DOHH2 (cell line): ENCODE results near the gene WDFY4.

Experiments used
- H3F3A ChIP-seq: fragments of 200-600 bp; sonication (generic), shearing (Covaris generic); 2 replicates; pipeline ENCODE4 v1.6.0; 2016; ENCODE audit warnings: antibody characterized with exemption, mild to moderate bottlenecking; ENCODE audit not compliant: control insufficient read depth, insufficient read depth
- H3K27ac ChIP-seq: fragments of 200-600 bp; sonication (generic); 2 replicates; pipeline ENCODE4 v1.5.1; 2014; ENCODE audit warnings: low read depth, mild to moderate bottlenecking, low read length, moderate library complexity
- H3K27me3 ChIP-seq: fragments of 200-600 bp; sonication (generic); 2 replicates; pipeline ENCODE4 v1.6.1; 2014; ENCODE audit warnings: mild to moderate bottlenecking, low read length, mixed read lengths; ENCODE audit not compliant: control insufficient read depth
- H3K36me3 ChIP-seq: fragments of 200-600 bp; sonication (generic); 2 replicates; pipeline ENCODE4 v1.6.1; 2014; ENCODE audit warnings: mild to moderate bottlenecking, low read length, moderate library complexity, mixed read lengths; ENCODE audit not compliant: control insufficient read depth
- H3K4me1 ChIP-seq: fragments of 200-600 bp; sonication (generic); 2 replicates; pipeline ENCODE4 v1.6.1; 2014; ENCODE audit warnings: mild to moderate bottlenecking, low read length, mixed read lengths; ENCODE audit not compliant: control insufficient read depth
- H3K4me2 ChIP-seq: fragments of 200-600 bp; sonication (generic); 2 replicates; pipeline ENCODE4 v1.6.0; 2014; ENCODE audit warnings: mild to moderate bottlenecking, low read length, moderate library complexity
- H3K4me3 ChIP-seq: fragments of 200-600 bp; sonication (generic); 2 replicates; pipeline ENCODE4 v1.5.1; 2014; ENCODE audit warnings: mild to moderate bottlenecking, low read length, mixed read lengths
- H3K79me2 ChIP-seq: fragments of 200-600 bp; sonication (generic); 2 replicates; pipeline ENCODE4 v1.6.1; 2014; ENCODE audit warnings: mild to moderate bottlenecking, low read length, mixed read lengths; ENCODE audit not compliant: control insufficient read depth
- H3K9me2 ChIP-seq: fragments of 200-600 bp; sonication (generic); replicated peaks from 2 replicates; pipeline ENCODE4 v1.6.1; 2014; ENCODE audit warnings: mild to moderate bottlenecking, low read length, mixed read lengths; ENCODE audit not compliant: control insufficient read depth
- H3K9me3 ChIP-seq: fragments of 200-600 bp; sonication (generic); 2 replicates; pipeline ENCODE4 v1.6.1; 2014; ENCODE audit warnings: antibody characterized with exemption, low read length, mixed read lengths; ENCODE audit not compliant: control insufficient read depth, insufficient read depth
- H4K20me1 ChIP-seq: fragments of 200-600 bp; sonication (generic); 2 replicates; pipeline ENCODE4 v1.6.0; 2014; ENCODE audit warnings: low read depth, mild to moderate bottlenecking, antibody characterized with exemption, low read length, moderate library complexity; ENCODE audit not compliant: control insufficient read depth, insufficient read depth
- EZH2phosphoT487 ChIP-seq: fragments of 200-600 bp; sonication (generic); IDR thresholded peaks from 2 replicates; pipeline ENCODE4 v1.6.1; 2017; ENCODE audit warnings: borderline replicate concordance, mild to moderate bottlenecking, antibody characterized with exemption, low read length, moderate library complexity, mixed read lengths
- TF ChIP-seq, protein P1 (sequence below): fragments of 200-600 bp; sonication (generic); IDR thresholded peaks from one replicate; pipeline ENCODE4 v1.5.1; 2014; ENCODE audit warnings: antibody characterized with exemption, mild to moderate bottlenecking, low read depth, low read length; ENCODE audit not compliant: poor library complexity, severe bottlenecking

WDFY4 gene

DNA sequence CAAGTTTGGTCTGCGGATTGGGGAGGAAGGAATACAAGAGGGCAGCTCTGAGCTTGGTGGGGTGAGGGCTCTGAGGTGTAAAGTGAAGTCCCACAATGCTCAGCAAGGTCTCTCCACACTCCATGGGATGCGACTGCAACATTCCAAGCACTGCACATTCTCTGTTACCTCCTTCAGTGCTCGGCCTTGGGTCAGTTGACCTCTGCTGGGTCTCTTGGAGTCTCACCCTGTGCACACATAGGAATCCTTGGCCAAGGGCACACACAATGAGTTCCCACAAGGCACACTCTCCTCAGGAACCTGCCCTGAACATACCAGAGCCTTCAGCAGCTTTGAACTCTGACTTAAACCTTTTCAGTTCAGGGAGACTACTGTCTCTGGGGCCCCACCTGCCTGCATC, 2.4 kb upstream of the WDFY4 start:
- peak overlapping the region; percentile 29 for H3K4me3 ChIP-seq
- 0 out of 2 replicates have a peak overlapping the region, but pooled peaks have one; percentile 2 for H3K27ac ChIP-seq

DNA sequence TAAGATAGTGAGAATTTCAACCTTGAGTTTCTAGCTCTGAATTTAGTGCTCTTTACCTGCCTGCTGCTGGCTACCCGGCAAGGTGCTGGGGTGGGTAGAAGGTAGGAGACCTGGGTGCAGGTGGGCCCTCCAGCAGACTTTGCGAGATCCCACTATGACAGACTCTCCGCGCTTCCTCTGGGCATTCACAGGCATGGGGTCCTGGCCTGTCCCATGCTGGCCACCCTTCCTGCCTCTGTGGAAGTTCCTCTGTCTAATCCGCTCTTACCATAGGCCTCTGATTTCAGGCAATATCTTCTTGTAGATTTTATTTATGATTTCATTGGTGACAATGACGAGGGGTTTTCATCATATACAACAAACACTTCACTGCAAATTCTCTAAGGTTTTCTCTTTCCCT, 1.2 kb upstream of the WDFY4 start:
- Histone ChIP-seq H3K4me3 (peak overlapping the region; percentile 83), H3K4me2 (peak overlapping the region; percentile 90), H3K4me1 (peaks cover 79% of the 10 kb centered on the region), H3K36me3 (peaks cover 19% of the 10 kb centered on the region; the same call in 1 of the 2 replicates), H3K27me3 (no peaks in the 10 kb centered on the region), H3K9me3 (no peaks in the 10 kb centered on the region), H4K20me1 (no peaks in the 10 kb centered on the region), H3K27ac (peak overlapping the region; percentile 87), H3K79me2 (peaks cover 37% of the 10 kb centered on the region), H3F3A (peaks cover 19% of the 10 kb centered on the region), H3K9me2 (no peaks in the 10 kb centered on the region)
- TF ChIP-seq, protein P1, sequence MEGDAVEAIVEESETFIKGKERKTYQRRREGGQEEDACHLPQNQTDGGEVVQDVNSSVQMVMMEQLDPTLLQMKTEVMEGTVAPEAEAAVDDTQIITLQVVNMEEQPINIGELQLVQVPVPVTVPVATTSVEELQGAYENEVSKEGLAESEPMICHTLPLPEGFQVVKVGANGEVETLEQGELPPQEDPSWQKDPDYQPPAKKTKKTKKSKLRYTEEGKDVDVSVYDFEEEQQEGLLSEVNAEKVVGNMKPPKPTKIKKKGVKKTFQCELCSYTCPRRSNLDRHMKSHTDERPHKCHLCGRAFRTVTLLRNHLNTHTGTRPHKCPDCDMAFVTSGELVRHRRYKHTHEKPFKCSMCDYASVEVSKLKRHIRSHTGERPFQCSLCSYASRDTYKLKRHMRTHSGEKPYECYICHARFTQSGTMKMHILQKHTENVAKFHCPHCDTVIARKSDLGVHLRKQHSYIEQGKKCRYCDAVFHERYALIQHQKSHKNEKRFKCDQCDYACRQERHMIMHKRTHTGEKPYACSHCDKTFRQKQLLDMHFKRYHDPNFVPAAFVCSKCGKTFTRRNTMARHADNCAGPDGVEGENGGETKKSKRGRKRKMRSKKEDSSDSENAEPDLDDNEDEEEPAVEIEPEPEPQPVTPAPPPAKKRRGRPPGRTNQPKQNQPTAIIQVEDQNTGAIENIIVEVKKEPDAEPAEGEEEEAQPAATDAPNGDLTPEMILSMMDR: no peak
- TF ChIP-seq EZH2phosphoT487: no peak

More for the DNA sequence above, 2.4 kb upstream of the WDFY4 start:
- no peaks in the 10 kb centered on the region for H4K20me1 ChIP-seq
- peaks cover 19% of the 10 kb centered on the region for H3F3A ChIP-seq
- TF ChIP-seq EZH2phosphoT487: no peak
- TF ChIP-seq, protein P1: no peak
- peaks cover 78% of the 10 kb centered on the region for H3K4me1 ChIP-seq
- H3K27me3 ChIP-seq: no peaks in the 10 kb centered on the region
- peaks cover 15% of the 10 kb centered on the region; the same call in 1 of the 2 replicates for H3K36me3 ChIP-seq
- H3K9me3 ChIP-seq: peaks cover 9% of the 10 kb centered on the region
- no peaks in the 10 kb centered on the region for H3K9me2 ChIP-seq
- H3K4me2 ChIP-seq: peak overlapping the region; percentile 51
- peaks cover 25% of the 10 kb centered on the region for H3K79me2 ChIP-seq

DNA sequence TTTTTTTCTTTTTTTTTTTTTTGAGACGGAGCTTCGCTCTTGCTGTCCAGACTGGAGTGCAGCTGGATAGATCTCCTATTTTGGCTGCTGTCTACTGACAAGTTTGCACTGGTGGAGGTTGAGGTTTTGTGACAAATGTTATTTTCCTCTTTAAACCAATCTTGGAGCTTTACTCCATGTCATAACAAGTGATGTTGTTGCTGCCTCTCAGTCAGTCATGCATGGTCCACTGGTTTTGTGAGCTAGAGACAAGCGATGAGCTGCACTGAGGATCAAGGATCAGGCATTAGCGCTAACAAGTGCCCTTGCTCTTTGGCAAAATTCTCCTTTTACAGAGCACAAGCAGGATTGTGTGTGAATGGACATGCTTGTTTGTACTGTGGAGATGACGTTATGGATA, 805 bp upstream of the WDFY4 start:
- TF ChIP-seq, protein P1: no peak
- no peak for TF ChIP-seq EZH2phosphoT487
- Histone ChIP-seq H3K9me3 (no peaks in the 10 kb centered on the region), H3K27ac (peak overlapping the region; percentile 87), H3K4me1 (peaks cover 79% of the 10 kb centered on the region), H3K79me2 (peaks cover 41% of the 10 kb centered on the region), H3K27me3 (no peaks in the 10 kb centered on the region), H3F3A (peaks cover 19% of the 10 kb centered on the region), H3K4me2 (peak overlapping the region; percentile 90), H3K9me2 (no peaks in the 10 kb centered on the region), H3K36me3 (peaks cover 23% of the 10 kb centered on the region), H3K4me3 (peak overlapping the region; percentile 83), H4K20me1 (no peaks in the 10 kb centered on the region)
